ENCODE data around the gene PLPP3. TPM values are rescaled to one million over a fixed set of nuclear protein-coding genes. Genes with fewer than 3 reads are reported as not detected.

The PLPP3 gene
- total and polyA plus RNA-seq, 2 experiments from 2014 or later: 103 to 159 TPM

- 71% methylated on average over 4 of the region's 4 CpGs for WGBS (ENCODE audit: low lambda C conversion rate, missing lambda C conversion rate)
- no peak for TF ChIP-seq EZH2 (IDR thresholded peaks at IDR 0.05; ENCODE audit: borderline replicate concordance)
- TF ChIP-seq CTCF (IDR thresholded peaks at IDR 0.05; ENCODE audit: poor library complexity): no peak
- no peak for TF ChIP-seq EZH2phosphoT487 (IDR thresholded peaks at IDR 0.05; ENCODE audit: low read depth, severe bottlenecking, unreplicated experiment)
- Histone ChIP-seq H3K79me2 (peaks cover 100% of the 10 kb centered on the region), H3K9me2 (replicated peaks; ENCODE audit: insufficient read depth) (no peaks in the 10 kb centered on the region), H3K27me3 (no peaks in the 10 kb centered on the region), H4K20me1 (ENCODE audit: insufficient read depth, poor library complexity, severe bottlenecking) (peaks cover 100% of the 10 kb centered on the region), H2AFZ (no peak overlapping the region), H3K4me1 (ENCODE audit: insufficient read depth) (peaks cover 15% of the 10 kb centered on the region), H3K9me3 (ENCODE audit: low read depth) (no peaks in the 10 kb centered on the region), H3K4me3 (no peak overlapping the region), H3K36me3 (replicated peaks; ENCODE audit: insufficient read depth, low read depth) (no peaks in the 10 kb centered on the region), H3K27ac (no peak overlapping the region), H3K4me2 (no peak overlapping the region)
- DNase-seq (ENCODE audit: low spot score): no peak
Measured at GRCh38 chr1:56550859-56551188, 28.5 kb downstream of the PLPP3 start.

GRCh38 chr1:56550138-56550858, 29.1 kb downstream of the PLPP3 start:
- H3K9me2 ChIP-seq (replicated peaks; ENCODE audit: insufficient read depth): no peaks in the 10 kb centered on the region
- no peak overlapping the region for H3K27ac ChIP-seq
- no peak for TF ChIP-seq CTCF (IDR thresholded peaks at IDR 0.05; ENCODE audit: poor library complexity)
- TF ChIP-seq EZH2phosphoT487 (IDR thresholded peaks at IDR 0.05; ENCODE audit: low read depth, severe bottlenecking, unreplicated experiment): no peak
- TF ChIP-seq EZH2 (IDR thresholded peaks at IDR 0.05; ENCODE audit: borderline replicate concordance): no peak
- H3K4me1 ChIP-seq (ENCODE audit: insufficient read depth): peaks cover 15% of the 10 kb centered on the region
- no peaks in the 10 kb centered on the region for H3K9me3 ChIP-seq (ENCODE audit: low read depth)
- no peaks in the 10 kb centered on the region for H3K27me3 ChIP-seq
- H3K79me2 ChIP-seq: peaks cover 100% of the 10 kb centered on the region
- no peak for DNase-seq (ENCODE audit: low spot score)
- 81% methylated on average over 5 of the region's 5 CpGs for WGBS (ENCODE audit: low lambda C conversion rate, missing lambda C conversion rate)
- peaks cover 100% of the 10 kb centered on the region for H4K20me1 ChIP-seq (ENCODE audit: insufficient read depth, poor library complexity, severe bottlenecking)
- no peak overlapping the region for H3K4me2 ChIP-seq
- H3K36me3 ChIP-seq (replicated peaks; ENCODE audit: insufficient read depth, low read depth): no peaks in the 10 kb centered on the region
- no peak overlapping the region for H2AFZ ChIP-seq
- no peak overlapping the region for H3K4me3 ChIP-seq

GRCh38 chr1:56548571-56548970, 30.8 kb downstream of the PLPP3 start:
- Histone ChIP-seq H3K9me3 (ENCODE audit: low read depth) (no peaks in the 10 kb centered on the region), H3K27me3 (no peaks in the 10 kb centered on the region), H3K4me3 (no peak overlapping the region), H3K4me1 (ENCODE audit: insufficient read depth) (peaks cover 15% of the 10 kb centered on the region), H3K79me2 (peaks cover 100% of the 10 kb centered on the region), H4K20me1 (ENCODE audit: insufficient read depth, poor library complexity, severe bottlenecking) (peaks cover 100% of the 10 kb centered on the region), H3K9me2 (replicated peaks; ENCODE audit: insufficient read depth) (no peaks in the 10 kb centered on the region), H3K36me3 (replicated peaks; ENCODE audit: insufficient read depth, low read depth) (no peaks in the 10 kb centered on the region), H3K27ac (no peak overlapping the region), H3K4me2 (no peak overlapping the region), H2AFZ (no peak overlapping the region)
- TF ChIP-seq EZH2phosphoT487 (IDR thresholded peaks at IDR 0.05; ENCODE audit: low read depth, severe bottlenecking, unreplicated experiment) (no peak), CTCF (IDR thresholded peaks at IDR 0.05; ENCODE audit: poor library complexity) (no peak), EZH2 (IDR thresholded peaks at IDR 0.05; ENCODE audit: borderline replicate concordance) (no peak)
- no peak for DNase-seq (ENCODE audit: low spot score)
